GM21423 (cell line): ENCODE data around the gene FECH.
"Not testable (repeated sequence)": the region's sequence is repeated elsewhere in the genome, so short reads cannot be mapped to it uniquely, and the experiment has no call there.

ENCODE experiments used
- ATAC-seq: cut with Tn5 transposase; IDR thresholded peaks from one replicate; pipeline ENCODE4 v1.9.1; 2021; ENCODE audit warnings: mild to moderate bottlenecking, moderate library complexity; ENCODE audit not compliant: unreplicated experiment

The FECH gene, protein sequence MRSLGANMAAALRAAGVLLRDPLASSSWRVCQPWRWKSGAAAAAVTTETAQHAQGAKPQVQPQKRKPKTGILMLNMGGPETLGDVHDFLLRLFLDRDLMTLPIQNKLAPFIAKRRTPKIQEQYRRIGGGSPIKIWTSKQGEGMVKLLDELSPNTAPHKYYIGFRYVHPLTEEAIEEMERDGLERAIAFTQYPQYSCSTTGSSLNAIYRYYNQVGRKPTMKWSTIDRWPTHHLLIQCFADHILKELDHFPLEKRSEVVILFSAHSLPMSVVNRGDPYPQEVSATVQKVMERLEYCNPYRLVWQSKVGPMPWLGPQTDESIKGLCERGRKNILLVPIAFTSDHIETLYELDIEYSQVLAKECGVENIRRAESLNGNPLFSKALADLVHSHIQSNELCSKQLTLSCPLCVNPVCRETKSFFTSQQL

DNA sequence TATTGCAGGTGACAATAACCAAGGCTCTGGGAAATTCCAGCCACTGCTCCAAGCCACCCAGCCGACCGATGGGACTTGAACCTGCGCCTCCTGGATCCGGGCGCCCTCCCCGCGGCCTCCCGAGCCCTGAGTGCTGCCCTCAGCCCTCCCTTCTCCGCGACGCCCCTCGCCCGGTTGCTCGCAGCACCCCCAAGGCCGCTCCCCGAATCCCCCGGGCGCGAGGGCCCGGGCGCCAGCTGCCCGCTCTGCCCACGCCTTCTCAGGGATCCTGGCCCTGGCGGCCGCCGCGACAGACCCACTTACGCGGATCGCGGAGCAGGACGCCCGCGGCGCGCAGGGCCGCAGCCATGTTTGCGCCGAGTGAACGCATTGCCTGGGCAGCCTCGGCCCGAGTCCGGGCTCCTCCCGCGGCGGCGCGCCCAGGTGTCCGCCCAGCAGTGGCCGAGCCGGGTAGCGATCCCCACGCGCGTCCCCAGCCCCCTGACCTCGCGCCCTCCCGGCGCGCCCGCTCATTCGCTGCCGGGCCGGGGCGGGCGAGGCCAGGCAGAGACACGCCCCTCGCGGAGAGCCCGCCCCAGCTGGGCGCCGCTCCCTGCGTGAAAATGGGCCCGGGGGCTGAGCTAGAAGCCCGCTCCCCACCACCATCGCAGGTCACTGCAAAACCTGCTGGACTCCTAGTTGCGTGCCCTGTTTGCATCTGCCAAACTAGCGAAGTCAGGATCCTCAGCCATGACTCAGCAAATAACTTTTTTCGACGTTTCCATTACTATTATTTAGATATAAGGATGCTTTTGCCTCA, at the start of gene FECH:
FECH (minus strand) TSS at position 452 of the 799 bp plus-strand sequence; CDS start at position 370, 82 bp downstream.
- peak; percentile 91 for ATAC-seq

DNA sequence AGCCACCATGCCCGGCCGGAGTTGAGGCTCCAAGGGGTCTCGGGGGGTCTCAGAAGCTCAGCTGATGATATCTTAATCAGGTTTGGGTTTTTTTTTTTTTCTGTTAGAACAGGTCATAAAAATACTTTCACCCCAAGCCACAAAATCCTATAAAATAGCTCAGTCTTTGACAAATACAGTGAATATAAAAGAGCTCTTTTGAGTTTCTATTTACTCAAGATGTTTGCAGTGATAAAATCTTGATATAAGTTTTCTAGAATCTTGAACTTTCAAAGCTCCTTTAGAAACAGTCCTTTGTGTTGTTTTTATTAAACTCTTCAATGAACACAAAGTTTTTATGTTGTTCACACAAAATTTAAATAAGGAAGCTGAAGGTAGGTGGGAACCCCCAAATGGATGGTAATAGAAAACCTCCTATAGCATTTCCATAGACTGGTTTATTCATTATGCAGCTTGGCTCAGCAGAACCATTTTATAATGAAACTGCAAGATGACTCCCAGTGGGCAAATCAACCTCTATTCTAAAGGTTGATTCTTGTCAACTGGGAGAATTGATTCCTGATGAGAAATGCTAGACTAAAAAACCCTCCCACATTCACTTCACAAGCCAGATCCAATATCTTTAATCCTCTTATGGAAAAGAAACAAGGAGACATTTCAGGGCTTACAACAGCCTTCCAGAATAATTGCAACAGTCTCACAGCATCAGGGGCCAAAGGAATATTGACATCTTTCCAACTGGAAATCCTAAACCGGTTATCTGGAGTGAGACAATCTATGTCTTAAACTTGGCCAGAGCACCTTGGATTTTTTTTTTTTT, 48.7 kb upstream of the FECH start:
- no peak for ATAC-seq

DNA sequence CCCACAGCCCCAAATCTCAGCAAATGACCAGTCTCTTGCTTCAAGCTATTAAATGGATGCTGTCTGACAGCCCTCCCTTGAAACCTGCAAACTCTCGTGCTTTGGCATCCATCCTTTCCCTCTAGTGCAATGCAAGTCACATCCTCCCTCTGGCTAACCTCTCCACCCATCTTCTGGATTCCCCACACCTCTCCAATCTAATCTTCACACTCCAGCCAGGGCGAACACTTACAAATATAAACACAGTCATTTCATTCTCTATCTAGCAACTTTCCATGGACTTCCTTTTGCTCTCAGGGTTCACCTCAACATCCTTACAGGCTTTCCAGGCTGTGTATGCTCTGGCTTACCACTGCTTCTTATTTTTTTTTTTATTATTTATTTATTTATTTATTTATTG, 45.2 kb upstream of the FECH start:
- ATAC-seq, result no peak

DNA sequence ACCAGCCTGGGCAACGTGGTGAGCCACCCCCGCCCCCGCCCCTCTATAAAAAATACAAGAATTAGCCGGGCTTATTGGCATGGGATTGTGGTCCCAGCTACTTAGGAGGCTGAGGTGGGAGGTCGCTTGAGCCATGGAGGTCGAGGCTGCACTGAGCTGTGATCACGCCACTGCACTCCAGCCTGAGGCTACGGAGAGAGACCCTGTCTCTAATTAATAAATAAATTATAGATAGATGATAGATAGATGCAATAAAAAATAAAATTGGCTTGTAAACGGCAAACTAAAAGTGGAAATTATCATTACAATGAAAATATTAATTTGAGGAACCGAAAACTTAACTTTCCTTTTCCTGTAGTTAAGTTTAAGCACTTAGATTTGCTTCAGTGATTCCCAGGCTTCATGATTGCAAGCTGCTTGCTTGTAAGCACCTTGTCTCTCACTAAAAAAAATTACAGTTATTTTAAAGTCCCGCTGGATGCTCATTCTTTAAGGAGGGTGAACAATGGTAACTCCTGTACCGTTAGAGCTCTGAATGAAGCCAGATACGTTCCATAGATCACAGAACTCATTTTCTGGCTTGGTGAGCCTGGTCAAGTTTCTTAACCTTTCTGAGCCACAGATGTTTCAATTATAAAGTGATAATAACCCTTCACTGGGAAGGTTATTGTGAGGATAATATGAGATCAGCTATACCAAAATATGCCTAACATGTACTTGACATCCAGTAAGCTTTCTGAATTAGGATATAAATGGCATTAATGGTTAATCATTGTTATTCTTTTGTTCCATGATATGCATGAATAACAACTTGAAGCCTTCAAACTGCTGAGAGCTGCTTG, 44.5 kb upstream of the FECH start:
- ATAC-seq, result peak; percentile 43

DNA sequence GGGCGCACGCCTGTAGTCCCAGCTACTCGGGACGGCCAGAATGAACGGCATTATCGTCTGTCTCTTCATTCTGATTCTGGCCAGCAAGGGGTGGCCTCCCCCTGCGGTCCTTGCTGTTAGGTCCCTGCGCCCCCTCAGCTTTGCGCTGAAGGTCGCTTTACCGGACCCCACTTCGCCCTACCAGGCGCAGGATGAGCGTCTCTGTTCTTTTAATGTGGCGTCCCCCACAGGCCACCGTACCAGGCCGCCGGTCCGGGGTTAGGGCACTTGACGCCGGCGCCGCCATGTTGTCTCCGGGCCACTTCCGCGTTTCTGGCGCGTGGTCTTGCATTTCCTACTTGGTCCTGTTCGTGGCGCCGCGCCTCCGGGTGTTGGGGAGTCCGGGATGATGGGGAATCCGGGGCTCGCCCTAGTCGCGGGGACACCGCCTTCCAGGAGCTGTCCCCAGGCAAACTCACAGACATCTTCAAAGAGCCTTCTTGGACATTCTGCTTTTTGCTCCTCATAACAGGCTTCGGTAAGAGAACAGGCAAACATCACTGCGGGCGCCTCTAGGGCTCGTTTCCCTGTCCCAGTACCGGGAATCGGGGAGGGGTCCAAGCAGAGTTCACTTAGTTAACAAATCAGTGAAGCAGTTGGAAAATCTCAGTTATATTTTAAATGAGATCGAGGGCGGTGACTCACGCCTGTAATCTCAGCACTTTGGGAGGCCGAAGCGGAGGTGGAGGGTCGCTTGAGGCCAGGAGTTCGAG, 43.7 kb upstream of the FECH start:
- peak; percentile 92 for ATAC-seq

DNA sequence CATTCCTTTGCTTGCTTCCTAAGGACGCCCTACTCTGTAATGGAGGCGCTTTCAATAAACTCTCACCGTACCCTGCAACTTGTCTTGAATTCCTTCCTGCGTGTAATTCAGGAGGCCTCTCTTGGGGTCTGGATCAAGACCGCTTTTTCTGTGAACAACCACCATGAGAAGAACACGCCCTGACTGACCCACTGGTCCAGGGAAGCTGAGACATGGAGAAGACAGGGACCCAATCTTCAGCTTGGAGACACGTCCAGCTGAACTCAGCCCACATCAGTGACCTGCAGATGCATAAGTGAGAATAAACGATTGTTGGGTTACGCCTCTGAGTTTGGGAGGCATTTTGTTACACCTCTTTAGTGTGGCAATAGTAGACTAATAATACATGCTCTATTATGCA, 42.9 kb upstream of the FECH start:
- ATAC-seq, result no peak

DNA sequence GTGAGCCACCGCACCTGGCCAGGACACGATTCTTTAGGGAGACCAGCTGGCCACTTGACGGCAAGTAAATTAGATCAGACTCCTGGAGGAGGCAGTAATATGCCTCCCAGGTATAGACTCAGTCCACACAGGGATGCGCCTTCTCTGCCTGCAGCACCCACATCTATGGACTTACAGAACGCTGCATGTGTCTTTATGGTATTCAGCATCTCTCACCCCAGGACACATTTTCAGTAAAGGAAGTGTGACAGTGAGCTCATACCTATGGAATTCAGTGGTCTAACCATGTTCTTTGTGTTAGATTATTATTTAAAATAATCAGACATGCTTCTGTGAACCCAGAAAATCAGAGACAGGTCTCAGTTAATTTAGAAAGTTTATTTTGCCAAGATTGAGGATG, 41.0 kb upstream of the FECH start:
- ATAC-seq, result no peak

DNA sequence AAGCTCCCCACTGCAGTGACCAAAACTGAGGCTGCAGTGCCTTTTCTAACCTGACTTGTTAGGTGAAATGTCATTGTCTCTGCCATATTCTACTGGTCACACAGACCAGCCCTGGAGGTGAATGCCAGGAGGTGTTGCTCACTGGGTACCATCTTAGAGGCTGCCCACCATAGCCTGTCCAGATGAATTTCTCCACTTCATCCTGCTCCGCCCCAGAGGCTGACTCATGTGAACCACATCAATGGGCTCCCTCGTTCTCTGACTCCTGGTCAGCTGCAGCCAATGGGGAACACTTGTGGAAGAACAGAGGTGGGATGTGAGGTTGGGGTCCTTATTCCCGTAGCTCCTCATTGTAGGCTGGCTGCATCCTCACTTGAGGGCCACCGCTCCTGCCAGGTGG, 38.5 kb upstream of the FECH start:
- no peak for ATAC-seq

DNA sequence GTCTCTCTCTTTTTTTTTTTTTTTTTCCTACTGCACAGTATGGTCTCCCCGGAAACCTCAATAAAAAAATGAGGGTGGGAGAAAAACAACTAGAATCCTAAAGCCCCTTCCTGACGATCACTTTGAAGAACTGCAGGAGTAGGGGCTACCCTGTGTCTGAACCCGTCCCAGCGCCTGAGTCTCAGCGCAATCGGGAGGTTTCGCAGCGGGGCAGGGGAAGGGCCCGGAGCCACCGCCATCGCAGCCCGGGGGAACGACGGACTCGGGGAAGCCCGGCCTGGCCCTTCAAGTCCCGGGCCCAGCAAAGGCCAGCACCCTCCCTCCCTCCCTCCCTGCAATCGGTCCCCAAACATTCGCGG, 34.7 kb upstream of the FECH start:
- peak; percentile 18 for ATAC-seq

DNA sequence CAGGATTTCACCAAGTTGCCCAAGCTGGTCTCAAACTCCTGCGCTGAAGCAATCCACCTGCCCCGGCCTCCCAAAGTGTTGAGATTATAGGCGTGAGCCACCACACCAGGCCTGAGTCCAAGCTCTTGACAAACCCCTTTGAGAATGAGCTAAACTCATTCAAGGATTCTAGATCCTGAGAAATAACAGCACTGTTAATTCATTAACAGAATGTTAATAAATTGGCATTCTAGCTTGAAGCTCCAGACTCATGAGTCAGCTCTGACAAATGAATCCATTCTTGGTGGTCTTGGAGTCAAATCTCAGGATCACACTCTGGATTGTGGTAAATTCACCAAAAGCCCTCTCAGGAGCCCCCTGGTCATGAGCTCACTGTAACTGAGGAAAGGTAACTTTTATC, 33.4 kb upstream of the FECH start:
- no peak for ATAC-seq

DNA sequence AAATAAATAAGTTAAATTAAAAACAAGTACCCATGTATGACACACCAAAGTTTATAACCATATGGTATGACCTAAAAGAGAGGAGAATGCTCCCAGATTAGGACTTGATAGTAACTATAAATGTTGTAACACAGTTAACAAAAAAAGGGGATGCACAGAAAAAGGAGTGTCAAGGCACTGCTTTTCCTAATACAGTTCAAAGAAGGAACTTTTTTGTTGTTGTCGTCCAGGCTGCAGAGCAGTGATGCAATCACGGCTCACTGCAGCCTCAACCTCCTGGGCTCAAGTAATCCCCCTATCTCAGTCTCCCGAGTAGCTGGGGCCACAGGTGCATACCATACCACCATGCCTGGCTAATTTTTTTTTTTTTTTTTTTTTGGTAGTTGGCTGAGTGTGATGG, 32.4 kb upstream of the FECH start:
- no peak for ATAC-seq

DNA sequence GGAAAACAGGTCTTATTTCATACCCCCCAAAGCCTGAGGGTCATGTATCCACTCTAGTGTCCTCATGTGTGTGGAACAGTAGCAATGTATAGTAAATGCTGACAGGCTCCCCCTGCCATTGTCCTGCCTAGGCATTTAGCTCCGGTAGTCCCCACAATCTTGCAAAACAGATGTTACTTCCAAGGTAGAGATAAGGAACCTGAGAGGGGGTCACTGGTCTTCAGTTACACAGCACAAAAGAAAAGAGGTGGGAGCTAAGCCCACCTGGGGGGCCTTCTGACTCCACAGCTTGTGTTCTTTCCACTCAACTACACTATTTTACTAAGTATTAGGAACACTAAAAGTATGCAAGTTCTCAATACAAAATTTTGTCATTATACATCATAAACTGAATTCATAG, 17.4 kb upstream of the FECH start:
- no peak for ATAC-seq

DNA sequence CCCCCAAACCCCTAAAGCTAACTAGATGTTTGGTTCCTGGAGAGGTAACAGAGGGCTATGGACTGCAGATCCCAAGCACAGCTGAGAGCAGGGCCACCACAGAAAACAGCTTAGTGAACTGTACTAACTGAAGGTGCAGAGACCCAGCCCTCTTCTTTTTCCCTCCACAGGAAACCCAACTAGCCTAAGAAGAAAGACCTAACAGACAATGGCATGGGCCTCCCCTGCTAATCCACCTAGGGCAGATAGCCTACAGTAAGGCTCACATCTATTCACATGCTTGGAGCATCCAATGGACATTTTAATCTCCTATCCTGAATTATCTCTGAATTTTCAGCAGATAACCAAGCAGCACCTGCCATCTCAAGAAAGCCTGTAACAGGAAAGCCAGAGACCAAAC, 8.8 kb upstream of the FECH start:
- no peak for ATAC-seq

DNA sequence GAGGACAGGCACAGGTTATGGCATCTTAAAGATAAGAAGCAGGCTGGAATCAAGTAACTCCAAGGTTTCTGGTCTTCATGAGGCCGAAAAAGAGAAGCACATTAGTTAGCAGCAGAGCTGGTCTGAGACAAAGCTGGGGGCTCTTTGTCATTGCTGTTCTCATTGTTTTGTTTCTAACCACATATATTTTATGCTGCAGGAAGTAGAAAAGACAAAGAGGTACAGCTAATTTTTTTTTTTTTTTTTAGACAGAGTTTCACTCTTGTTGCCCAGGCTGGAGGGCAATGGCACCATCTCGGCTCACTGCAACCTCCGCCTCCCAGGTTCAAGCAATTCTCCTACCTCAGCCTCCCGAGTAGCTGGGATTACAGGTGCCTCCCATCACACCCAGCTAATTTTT, 6.2 kb upstream of the FECH start:
- ATAC-seq, result not testable (repeated sequence)

DNA sequence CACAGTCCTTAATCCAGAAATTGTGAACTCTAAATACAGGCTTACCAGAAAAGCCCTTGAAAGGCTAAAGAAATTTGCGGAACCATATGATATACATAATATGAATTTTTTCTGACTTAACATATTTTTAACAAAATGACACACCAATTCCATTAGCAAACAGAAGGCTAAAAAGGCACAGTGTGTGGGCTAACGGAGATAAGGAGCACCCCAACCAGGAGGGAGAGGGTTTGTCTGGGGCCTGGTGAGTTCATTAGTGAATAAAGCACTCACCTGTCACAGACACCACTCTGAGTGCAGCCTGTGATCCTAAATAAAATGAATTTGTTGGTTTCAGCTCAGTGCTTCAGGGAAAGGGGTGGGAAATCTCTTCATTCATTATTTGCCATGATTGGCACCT, 2.7 kb upstream of the FECH start:
- ATAC-seq, result no peak

DNA sequence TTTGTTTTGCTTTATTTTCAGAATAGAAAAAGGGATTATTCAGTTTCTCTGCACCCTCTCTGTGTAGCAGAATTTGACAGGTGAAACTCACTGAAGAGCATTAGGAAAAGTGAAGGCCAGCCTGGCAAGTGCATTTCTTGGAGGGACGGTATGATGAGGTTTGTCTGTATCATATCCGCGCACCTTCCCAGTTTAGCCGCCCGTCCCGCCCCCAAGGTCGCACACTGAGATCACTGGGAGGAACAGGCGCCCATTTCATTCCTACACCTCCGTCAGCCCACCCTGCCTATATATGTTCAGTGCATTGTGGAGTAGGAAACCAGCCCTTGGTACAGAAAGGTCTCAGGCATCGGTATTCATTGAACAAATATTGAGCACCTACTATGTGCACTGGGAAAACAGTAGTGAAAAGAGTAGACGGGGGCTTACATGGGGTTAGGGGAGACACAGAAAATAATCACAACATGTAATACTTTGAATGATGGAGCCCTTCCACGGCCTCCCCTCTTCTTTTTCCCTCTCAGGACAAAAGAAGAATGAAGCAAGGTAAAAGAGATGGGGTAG, 678 bp upstream of the FECH start:
- ATAC-seq, result no peak

DNA sequence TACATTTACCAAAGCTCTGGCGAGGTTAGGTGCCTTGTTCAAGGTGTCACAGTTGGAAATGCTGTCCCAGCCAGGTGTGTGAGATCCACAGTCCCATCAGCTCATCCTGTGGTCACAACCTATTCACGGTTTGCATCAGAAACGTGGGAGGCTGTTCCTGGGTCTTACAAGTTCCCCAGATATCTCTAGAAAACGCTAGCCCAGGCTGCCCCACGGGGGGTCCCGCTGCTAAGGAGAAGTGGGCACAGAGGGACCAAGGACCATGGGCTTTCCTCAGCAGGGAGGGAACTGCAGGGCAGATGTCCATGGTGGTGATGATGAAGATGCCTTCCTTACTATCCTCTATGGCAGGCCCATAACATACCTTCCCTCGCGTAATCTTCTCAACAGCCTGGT, 649 bp downstream of the FECH start:
- no peak for ATAC-seq

DNA sequence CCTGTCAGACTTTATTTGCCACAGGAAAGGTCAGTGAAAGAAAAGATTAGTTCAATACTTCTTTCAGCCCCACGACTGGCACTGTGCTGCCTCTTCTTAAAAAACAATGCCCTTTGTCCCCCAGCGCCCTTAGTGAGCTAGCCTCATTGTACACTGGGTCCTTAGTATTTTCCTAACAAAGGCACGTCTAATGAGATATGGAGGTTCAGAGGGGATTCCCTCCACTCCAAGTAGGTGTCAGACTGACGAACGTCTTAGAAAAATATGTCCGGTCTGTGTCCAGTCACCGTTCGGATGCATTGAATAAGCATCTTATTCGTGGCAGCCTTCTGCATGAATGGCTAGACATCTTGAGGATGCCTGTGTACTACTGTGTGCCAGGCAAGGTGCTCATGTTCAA, 1.1 kb downstream of the FECH start:
- ATAC-seq, result no peak

DNA sequence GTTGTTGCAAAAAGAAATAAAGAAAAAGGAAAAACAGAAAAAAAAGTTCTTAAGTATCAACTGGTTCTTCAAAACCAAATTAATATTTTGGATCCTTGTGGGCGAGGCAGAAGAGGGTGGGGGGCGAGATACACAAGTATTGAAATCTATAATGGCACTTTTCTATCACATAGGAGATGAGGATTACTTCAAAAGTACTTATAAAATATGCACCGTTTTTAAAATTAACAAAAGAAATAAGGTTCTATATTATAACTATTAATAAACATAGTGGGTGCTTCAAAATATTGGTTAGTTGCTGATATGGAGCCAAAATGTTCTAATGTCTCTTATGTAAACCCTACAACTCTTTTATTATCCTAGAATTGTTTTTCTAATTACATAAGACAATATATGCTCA, 2.1 kb downstream of the FECH start:
- ATAC-seq, result no peak
